Memory B cell (primary cell): ENCODE measurements around the gene RPL13.
"Not testable (repeated sequence)": the region's sequence is repeated elsewhere in the genome, so short reads cannot be mapped to it uniquely, and the experiment has no call there.

Experiments
- ATAC-seq: fragments of 150-1000 bp; cut with Tn5 transposase; 2 replicates; pipeline ENCODE4 v1.10.0; 2021; ENCODE audit warnings: low read depth, mild to moderate bottlenecking, moderate library complexity
- DNase-seq, 2 donors: peaks; one replicate each; pipeline ENCODE4 v3.0.0; 2022; ENCODE audit warnings: low spot score in 2 of 2
- H3K27ac Mint-ChIP-seq: one replicate; pipeline ENCODE4 v1.8.0; 2022; ENCODE audit warnings: mild to moderate bottlenecking, moderate library complexity, mixed read lengths
- H3K27me3 Mint-ChIP-seq: one replicate; pipeline ENCODE4 v1.8.0; 2022; ENCODE audit warnings: mixed read lengths
- H3K36me3 Mint-ChIP-seq: one replicate; pipeline ENCODE4 v1.8.0; 2022; ENCODE audit warnings: mild to moderate bottlenecking, mixed read lengths
- H3K4me1 Mint-ChIP-seq: one replicate; pipeline ENCODE4 v1.8.0; 2022; ENCODE audit warnings: mixed read lengths
- H3K4me3 Mint-ChIP-seq: one replicate; pipeline ENCODE4 v1.8.0; 2022; ENCODE audit warnings: mild to moderate bottlenecking, moderate library complexity, mixed read lengths
- H3K9me3 Mint-ChIP-seq: one replicate; pipeline ENCODE4 v1.8.0; 2022; ENCODE audit warnings: mixed read lengths

The RPL13 gene

GRCh38 chr16:89563639-89564392 is 3.3 kb downstream of the RPL13 start:
- Mint-ChIP-seq H3K27me3 (peaks cover 2% of the 10 kb centered on the region), H3K4me1 (peaks cover 39% of the 10 kb centered on the region), H3K4me3 (no peak overlapping the region), H3K36me3 (peaks cover 12% of the 10 kb centered on the region), H3K9me3 (no peaks in the 10 kb centered on the region), H3K27ac (no peak overlapping the region)
- no peak for ATAC-seq
- DNase-seq, result no peak

- no peaks in the 10 kb centered on the region for H3K9me3 Mint-ChIP-seq
- no peak for ATAC-seq
- peaks cover 2% of the 10 kb centered on the region for H3K27me3 Mint-ChIP-seq
- H3K27ac Mint-ChIP-seq, result peak overlapping the region; percentile 48
- peaks cover 37% of the 10 kb centered on the region for H3K4me1 Mint-ChIP-seq
- peaks cover 12% of the 10 kb centered on the region for H3K36me3 Mint-ChIP-seq
- DNase-seq, result no peak
- H3K4me3 Mint-ChIP-seq, result no peak overlapping the region
Observed at GRCh38 chr16:89564476-89565255, 4.2 kb downstream of the RPL13 start.

GRCh38 chr16:89565256-89565505 is 4.7 kb downstream of the RPL13 start:
- H3K4me3 Mint-ChIP-seq, result peak overlapping the region; percentile 44
- peak overlapping the region; percentile 48 for H3K27ac Mint-ChIP-seq
- ATAC-seq, result no peak
- no peak for DNase-seq
- peaks cover 36% of the 10 kb centered on the region for H3K4me1 Mint-ChIP-seq
- H3K27me3 Mint-ChIP-seq, result peaks cover 5% of the 10 kb centered on the region
- peaks cover 12% of the 10 kb centered on the region for H3K36me3 Mint-ChIP-seq
- no peaks in the 10 kb centered on the region for H3K9me3 Mint-ChIP-seq

- peak overlapping the region; percentile 44 for H3K4me3 Mint-ChIP-seq
- ATAC-seq, result peak; percentile 56
- no peaks in the 10 kb centered on the region for H3K9me3 Mint-ChIP-seq
- H3K27me3 Mint-ChIP-seq, result peaks cover 7% of the 10 kb centered on the region
- H3K27ac Mint-ChIP-seq, result peak overlapping the region; percentile 28
- H3K4me1 Mint-ChIP-seq, result peaks cover 38% of the 10 kb centered on the region
- no peak for DNase-seq
- peaks cover 14% of the 10 kb centered on the region for H3K36me3 Mint-ChIP-seq
Observed at GRCh38 chr16:89565506-89566372, 5.3 kb downstream of the RPL13 start.

DNA sequence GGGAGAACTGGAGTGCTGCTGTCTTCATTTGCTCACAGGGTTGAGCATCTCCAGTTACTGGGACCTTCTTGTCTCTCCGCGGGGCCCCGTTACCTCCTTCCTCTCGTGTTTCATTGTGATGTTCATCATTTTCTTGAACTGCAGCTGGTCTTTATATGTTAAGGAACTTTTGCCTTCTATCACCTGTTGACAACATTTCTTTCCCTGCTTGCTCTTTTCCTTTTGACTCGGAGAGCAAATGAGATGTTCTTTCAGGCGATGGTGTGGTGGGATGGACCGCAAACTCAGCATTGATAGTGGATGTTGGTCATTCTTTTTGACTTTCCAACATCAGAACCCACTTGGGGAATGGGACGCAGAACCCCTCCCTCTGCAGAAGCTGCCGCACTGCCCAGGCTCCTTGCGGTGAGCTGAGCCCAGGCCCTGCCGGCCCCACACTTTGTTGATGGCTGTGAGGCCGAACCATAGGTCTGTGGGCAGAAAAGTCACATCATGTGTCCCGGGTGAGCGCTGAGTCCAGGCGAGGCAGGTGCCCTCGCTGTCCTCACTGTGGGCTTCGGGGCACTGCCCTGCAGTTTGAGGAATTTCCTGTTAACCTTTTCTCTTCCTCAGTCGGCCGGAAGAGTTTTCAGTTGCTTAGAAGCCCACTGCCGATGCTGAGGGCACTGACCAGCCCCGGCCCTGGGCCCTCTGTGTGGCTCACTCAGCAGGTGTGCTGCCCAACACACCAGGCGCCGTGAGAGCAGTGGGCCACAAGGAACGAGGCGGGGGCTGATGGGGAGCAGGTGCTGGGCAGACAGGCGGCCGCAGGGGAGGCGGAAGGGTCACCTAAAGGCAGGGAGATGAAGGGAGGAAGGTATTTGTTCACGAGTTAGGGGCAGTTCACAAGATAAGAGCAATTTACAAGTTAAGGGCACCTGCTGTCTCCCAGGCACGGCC is 7.4 kb downstream of the RPL13 start:
- Mint-ChIP-seq H3K27me3 (peaks cover 9% of the 10 kb centered on the region), H3K4me1 (peaks cover 33% of the 10 kb centered on the region), H3K27ac (no peak overlapping the region), H3K36me3 (peaks cover 6% of the 10 kb centered on the region), H3K9me3 (no peaks in the 10 kb centered on the region), H3K4me3 (no peak overlapping the region)
- DNase-seq, result no peak
- no peak for ATAC-seq

- no peak for DNase-seq
- Mint-ChIP-seq H3K27me3 (peaks cover 9% of the 10 kb centered on the region), H3K36me3 (peaks cover 3% of the 10 kb centered on the region), H3K4me1 (peaks cover 21% of the 10 kb centered on the region), H3K9me3 (no peaks in the 10 kb centered on the region), H3K27ac (peak overlapping the region; percentile 47), H3K4me3 (no peak overlapping the region)
- no peak for ATAC-seq
Observed at GRCh38 chr16:89569506-89570341, 9.2 kb downstream of the RPL13 start.

- H3K27ac Mint-ChIP-seq, result peak overlapping the region; percentile 47
- H3K4me1 Mint-ChIP-seq, result peaks cover 14% of the 10 kb centered on the region
- H3K9me3 Mint-ChIP-seq, result no peaks in the 10 kb centered on the region
- no peak for ATAC-seq
- H3K27me3 Mint-ChIP-seq, result peaks cover 9% of the 10 kb centered on the region
- DNase-seq, result no peak
- no peak overlapping the region for H3K4me3 Mint-ChIP-seq
- H3K36me3 Mint-ChIP-seq, result peaks cover 3% of the 10 kb centered on the region
Observed at GRCh38 chr16:89570342-89570923, 10.0 kb downstream of the RPL13 start.

DNA sequence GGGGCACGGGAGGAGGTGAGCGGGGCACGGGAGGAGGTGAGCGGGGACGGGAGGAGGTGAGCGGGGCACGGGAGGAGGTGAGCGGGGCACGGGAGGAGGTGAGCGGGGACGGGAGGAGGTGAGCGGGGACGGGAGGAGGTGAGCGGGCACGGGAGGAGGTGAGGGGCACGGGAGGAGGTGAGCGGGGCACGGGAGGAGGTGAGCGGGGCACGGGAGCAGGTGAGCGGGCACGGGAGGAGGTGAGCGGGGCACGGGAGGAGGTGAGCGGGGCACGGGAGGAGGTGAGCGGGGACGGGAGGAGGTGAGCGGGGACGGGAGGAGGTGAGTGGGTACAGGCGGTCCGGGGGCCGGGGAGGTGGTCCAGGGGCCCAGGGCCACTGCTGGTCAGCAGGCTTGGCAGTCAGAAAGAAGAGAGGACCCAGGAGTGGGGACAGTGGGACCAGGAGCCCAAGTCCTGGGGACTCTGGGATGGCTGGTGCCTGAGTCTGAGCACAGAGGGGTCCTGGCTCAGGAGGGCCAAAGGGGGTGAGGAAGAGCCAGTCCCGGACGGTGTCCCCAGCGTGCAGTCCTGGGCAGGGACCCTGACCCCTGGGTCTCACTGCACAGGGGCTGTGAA is 10.6 kb downstream of the RPL13 start:
- H3K4me1 Mint-ChIP-seq, DNase-seq, H3K27ac Mint-ChIP-seq, H3K27me3 Mint-ChIP-seq, H3K4me3 Mint-ChIP-seq, ATAC-seq, H3K9me3 Mint-ChIP-seq, H3K36me3 Mint-ChIP-seq: not testable (repeated sequence)

DNA sequence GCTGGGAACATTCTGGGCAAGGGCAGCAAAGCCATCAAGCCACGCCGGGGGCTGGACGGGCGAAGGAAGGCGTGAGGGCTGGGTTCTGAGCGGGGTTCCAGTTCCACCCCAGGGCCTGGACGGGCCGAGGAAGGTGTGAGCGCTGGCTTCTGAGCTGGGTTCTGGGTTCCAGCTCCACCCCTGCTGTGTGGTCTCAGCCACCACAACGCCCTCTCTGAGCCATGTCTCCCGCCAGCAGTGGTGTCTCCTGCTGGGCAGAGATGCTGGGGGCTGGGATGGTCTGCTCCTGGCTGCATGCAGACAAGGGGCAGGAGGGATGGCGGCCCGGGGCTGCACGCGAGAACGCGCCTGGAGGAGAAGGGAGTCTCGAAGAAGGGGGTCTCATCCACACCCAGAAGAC is 11.2 kb downstream of the RPL13 start:
- peaks cover 9% of the 10 kb centered on the region for H3K27me3 Mint-ChIP-seq
- H3K27ac Mint-ChIP-seq, result no peak overlapping the region
- H3K36me3 Mint-ChIP-seq, result peaks cover 3% of the 10 kb centered on the region

GRCh38 chr16:89572073-89572484 is 11.6 kb downstream of the RPL13 start:
- Mint-ChIP-seq H3K27ac (no peak overlapping the region), H3K4me1 (peaks cover 8% of the 10 kb centered on the region), H3K9me3 (no peaks in the 10 kb centered on the region), H3K4me3 (no peak overlapping the region), H3K27me3 (peaks cover 9% of the 10 kb centered on the region), H3K36me3 (peaks cover 3% of the 10 kb centered on the region)
- peak; percentile 68 for ATAC-seq
- no peak for DNase-seq

More for the DNA sequence above, 11.2 kb downstream of the RPL13 start:
- Mint-ChIP-seq H3K4me3 (no peak overlapping the region), H3K4me1 (peaks cover 8% of the 10 kb centered on the region), H3K9me3 (no peaks in the 10 kb centered on the region)
- ATAC-seq (no peak), DNase-seq (no peak)

DNA sequence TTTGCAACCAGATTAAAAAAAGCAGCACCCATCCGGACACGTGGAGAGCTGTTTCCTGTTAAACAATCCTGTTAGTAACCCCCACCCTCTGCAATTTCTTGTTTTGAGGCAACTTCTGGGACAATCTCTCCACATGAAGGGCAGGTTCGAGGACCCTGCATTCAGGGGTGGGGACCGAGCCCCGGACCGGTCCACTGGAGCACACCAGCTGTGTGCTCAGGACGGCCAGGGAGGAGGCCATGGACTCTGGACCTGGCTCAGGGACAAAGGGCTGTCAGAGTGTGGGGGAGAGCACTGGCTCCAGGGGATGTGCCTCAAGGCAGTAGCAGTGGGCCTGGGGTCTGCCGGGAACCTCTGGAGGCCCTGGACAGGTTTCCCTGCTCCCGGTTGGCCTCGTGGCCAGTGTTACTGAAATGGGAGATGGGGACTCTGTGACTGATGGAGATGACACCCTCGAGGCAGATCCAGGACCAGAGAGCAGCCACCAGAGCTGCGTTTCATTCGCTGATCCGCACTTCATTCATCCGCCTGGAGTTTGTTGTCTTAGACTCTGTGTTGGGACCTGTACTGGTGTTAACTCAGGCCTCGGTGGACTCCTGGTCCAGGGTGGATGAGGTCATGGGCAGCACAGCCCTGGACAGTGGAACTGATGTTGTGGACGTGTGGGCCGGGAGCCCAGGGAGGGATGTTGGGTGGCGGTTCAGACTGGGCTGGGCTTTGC is 12.2 kb downstream of the RPL13 start:
- Mint-ChIP-seq H3K27ac (no peak overlapping the region), H3K36me3 (peaks cover 2% of the 10 kb centered on the region)

More for the DNA sequence above, 12.2 kb downstream of the RPL13 start:
- Mint-ChIP-seq H3K4me3 (no peak overlapping the region), H3K4me1 (peaks cover 8% of the 10 kb centered on the region), H3K9me3 (no peaks in the 10 kb centered on the region), H3K27me3 (peaks cover 9% of the 10 kb centered on the region)
- DNase-seq (no peak), ATAC-seq (peak; percentile 5)
